Ovary (tissue), 3 donors: ENCODE data around the gene PDE4D.

Experiments
- CTCF ChIP-seq, 3 donors: fragments of 450-650 bp in 2 of 3; fragments of 200-600 bp in 1 of 3; IDR thresholded peaks; one replicate each; pipeline versions ENCODE4 v1.5.1 to v1.8.0; 2016 to 2022; ENCODE audit warnings: antibody characterized with exemption in 3 of 3, mild to moderate bottlenecking in 1 of 3
- EP300 ChIP-seq: sonication (generic); formaldehyde crosslinking; IDR thresholded peaks from one replicate; pipeline ENCODE4 v1.6.1; 2017; ENCODE audit warnings: antibody characterized with exemption
- POLR2A ChIP-seq: fragments of 450-650 bp; IDR thresholded peaks from one replicate; pipeline ENCODE4 v1.6.1; 2017; ENCODE audit warnings: antibody characterized with exemption, mild to moderate bottlenecking, moderate library complexity
- donor health status: DM: no; HTN: no; CAD: no.

DNA sequence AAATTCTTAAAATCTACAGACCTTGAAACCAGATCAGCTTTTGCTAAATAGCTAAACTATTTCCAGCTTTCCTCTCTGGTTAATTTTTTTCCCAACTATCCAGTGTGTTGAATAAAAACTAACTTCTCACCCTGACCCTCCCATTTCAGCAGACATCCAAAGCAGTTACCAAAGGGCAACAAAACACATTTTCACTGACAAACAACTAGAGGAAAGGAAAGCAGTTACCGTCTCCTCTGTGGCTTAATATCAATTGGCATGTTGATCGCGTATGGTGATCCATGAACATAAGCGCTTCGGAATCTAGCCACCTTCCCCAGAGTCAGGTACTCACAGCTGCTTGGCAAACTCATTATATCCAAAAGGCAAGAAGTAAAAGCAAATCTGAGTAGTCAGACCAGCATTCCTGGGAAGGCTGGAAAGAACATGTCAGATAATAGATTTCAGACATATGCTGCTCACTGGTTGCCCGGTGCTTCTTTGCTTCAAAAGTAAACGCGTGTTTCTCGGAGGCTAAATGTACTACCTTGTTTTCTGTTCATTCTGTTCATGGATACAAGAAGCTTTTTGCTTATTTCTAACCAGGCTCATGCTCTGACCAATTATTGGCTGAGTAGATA is 463.4 kb downstream of the PDE4D start:
- TF ChIP-seq CTCF (IDR thresholded peaks at IDR 0.05) = no peak
- no peak for TF ChIP-seq POLR2A
- no peak for TF ChIP-seq EP300
